ENCODE results near the gene KLHL1.

Gene KLHL1

DNA sequence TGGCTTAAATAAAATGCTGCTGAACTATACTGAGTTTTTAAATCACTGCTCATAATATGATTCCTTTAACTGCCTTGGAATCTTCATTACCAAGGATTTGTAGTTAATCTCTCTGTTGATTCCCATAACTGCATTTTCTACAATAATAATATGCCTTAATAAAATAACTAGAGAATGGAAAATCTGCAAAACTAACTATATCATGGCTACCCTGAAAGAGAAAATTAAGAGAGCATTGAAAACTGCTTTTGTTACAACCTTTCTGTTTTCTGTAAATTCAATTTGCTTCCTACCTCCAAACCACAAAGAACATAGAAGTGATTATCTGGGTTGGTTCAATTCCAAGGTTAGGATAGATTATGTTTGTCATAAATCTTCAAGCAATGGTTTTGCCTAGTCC, 203.5 kb downstream of the KLHL1 start:
- no peak for DNase-seq (ENCODE audit: low spot score)
- TF ChIP-seq, protein P1, sequence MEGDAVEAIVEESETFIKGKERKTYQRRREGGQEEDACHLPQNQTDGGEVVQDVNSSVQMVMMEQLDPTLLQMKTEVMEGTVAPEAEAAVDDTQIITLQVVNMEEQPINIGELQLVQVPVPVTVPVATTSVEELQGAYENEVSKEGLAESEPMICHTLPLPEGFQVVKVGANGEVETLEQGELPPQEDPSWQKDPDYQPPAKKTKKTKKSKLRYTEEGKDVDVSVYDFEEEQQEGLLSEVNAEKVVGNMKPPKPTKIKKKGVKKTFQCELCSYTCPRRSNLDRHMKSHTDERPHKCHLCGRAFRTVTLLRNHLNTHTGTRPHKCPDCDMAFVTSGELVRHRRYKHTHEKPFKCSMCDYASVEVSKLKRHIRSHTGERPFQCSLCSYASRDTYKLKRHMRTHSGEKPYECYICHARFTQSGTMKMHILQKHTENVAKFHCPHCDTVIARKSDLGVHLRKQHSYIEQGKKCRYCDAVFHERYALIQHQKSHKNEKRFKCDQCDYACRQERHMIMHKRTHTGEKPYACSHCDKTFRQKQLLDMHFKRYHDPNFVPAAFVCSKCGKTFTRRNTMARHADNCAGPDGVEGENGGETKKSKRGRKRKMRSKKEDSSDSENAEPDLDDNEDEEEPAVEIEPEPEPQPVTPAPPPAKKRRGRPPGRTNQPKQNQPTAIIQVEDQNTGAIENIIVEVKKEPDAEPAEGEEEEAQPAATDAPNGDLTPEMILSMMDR (IDR thresholded peaks at IDR 0.05; ENCODE audit: extremely low read depth, missing control alignments), result no peak

DNA sequence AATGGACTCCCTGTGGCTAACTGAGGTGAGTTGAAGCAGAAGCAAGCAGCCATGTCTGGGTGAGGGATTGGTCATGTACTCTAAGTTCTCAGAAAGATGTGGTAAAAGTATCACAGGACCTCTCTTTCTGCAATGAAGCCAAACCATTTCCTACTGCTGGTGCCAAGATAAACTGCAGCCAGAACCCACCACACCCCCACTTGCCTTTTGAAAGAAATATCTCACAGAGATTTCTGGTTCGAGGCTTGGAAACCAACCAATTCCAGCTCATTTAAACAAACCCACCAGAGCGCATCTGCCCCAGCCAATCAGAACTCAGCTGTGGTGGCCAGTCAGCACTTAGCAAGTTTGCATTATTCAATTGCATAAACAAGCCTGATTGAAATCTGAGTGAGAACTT, 205.2 kb downstream of the KLHL1 start:
- TF ChIP-seq, protein P1 (IDR thresholded peaks at IDR 0.05; ENCODE audit: extremely low read depth, missing control alignments), result no peak
- DNase-seq (ENCODE audit: low spot score), result no peak

DNA sequence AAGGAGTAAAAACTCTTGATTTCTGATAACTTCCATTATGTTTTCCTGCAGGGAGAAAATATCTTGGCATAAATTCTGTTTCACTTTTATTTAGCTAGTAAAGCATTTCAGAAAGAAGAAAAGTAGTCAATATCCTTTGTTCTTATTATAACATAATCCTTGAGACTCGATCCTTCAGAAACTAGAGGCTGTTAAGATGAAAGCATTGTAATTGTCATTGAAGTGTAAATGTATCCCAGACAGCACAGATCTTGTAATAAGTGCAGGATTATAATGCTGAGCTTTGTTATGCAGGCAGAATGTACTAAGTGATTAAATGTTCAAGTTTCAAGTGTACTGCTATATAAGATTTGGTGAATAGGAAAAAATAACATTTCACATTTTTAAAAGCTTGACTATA, 225.8 kb downstream of the KLHL1 start:
- DNase-seq (ENCODE audit: low spot score), result no peak
- TF ChIP-seq, protein P1 (IDR thresholded peaks at IDR 0.05; ENCODE audit: extremely low read depth, missing control alignments), result no peak

DNA sequence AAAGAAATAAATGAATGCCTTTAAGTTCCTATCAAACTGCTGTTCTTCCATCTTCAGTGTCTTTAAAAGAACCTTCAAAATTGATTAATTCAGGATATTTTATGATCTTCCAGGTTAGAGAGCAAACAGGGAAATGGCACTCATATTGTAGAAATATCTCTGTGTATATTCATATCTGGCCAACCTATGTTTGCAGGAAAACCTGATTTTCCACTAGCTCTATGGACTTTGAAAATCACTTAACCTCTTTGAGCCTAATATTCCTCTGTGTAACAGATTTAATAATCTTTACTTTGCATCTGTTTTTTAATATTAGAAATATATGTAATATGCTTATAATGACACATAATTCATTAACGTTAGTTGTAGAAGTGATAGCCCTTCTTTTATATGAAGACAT, 228.3 kb downstream of the KLHL1 start:
- TF ChIP-seq, protein P1 (IDR thresholded peaks at IDR 0.05; ENCODE audit: extremely low read depth, missing control alignments), result no peak
- DNase-seq (ENCODE audit: low spot score), result no peak

DNA sequence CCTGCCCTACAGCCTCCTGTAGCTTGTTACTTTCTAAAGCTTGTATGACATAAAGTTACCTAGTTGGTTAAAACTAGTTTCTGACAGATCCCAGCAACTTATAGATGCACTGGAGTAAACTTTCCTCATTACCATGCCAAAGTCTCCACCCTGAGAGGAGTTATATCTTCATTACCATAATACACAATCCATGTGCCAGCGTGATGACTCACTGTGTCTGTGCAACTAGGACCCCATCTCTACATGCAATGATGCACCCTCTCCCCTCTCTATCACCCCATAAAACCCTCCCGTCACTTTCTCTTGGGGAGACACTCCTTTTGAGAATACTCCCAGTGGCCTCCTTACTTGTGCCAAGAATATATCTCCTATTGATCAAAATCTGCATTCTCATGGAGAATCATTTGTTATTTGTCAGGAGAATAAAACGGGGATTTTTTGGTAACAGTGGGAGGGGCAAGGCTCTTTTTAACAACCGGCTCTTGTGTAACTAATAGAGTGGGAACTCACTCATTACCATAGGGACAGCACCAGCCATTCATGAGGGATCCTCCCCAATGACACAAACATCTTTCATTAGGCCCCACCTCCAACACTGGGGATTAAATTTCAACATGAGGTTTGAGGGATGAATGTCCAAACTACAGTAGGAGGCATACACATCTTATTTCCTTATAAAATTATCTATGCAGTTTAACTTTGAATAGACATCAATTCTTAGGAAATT, 235.8 kb downstream of the KLHL1 start:
- TF ChIP-seq, protein P1 (IDR thresholded peaks at IDR 0.05; ENCODE audit: extremely low read depth, missing control alignments), result no peak
- no peak for DNase-seq (ENCODE audit: low spot score)

DNA sequence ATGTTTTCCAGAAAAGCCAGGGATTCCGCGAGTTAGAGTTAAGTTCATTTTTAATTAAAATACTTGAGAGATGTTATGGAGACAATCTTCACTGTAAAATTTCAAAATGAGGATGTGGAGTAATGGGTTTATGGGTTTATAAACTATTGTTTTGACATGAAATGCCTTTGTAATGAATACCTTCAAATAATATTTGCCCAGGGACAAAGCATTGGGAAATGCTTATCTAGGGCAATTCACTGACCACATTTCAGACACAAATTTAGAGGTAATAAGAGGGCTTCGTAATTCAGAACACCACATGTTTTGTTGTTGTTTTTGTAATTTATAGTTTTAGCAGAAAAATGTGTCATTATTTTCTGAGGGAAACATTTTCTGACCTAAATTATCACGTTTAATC, 241.7 kb downstream of the KLHL1 start:
- TF ChIP-seq, protein P1 (IDR thresholded peaks at IDR 0.05; ENCODE audit: extremely low read depth, missing control alignments), result no peak
- no peak for DNase-seq (ENCODE audit: low spot score)

DNA sequence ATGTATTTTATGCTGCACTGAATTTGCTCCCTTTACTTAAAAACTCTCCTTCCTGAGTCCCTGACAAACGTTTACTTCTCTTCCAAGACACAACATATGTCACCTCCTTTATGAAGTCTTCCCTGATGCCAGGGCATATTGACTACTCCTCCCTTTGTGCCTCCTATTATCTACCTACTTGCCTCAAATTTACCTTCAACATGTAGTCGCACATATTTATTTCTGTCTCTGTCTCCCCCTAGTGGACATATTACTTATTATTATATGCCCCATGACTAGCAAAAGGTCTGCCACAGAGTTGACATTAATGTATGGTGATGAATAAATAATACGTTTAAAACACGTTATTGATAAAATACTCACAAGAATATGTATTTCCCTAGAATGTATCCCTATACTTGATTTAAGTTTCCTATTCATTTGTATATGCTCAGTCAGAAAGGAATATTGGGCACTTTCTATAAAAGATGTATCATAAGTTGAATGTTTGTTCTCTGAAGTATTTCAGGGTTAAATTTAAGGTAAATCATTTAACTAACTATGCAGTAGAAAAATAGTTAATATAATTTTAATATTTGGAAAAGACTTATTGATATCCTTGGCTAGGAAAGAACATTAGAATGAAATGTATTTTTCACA, 250.9 kb downstream of the KLHL1 start:
- TF ChIP-seq, protein P1 (IDR thresholded peaks at IDR 0.05; ENCODE audit: extremely low read depth, missing control alignments), result peak; percentile 17
- peak; percentile 10 for DNase-seq (ENCODE audit: low spot score)
